Gastrocnemius medialis (tissue), 4 donors: Measurements from ENCODE around the gene SLC2A2. TPM values are rescaled to one million over a fixed set of nuclear protein-coding genes. Genes with fewer than 3 reads are reported as not detected.

ENCODE experiments used
- ATAC-seq, 2 donors: fragments of 150-250 bp; one replicate each; pipeline ENCODE4 v1.9.1; 2016
- DNase-seq, 2 donors: peaks; one replicate each; pipeline ENCODE4 v3.0.0-alpha.2; 2019
- H3K27ac ChIP-seq, 4 donors: fragments of 200-600 bp; sonication (generic); 1 replicate in 1 of 4; 2 replicates in 3 of 4; pipeline ENCODE4 v1.5.1; 2016 to 2018; ENCODE audit warnings: mild to moderate bottlenecking in 2 of 4, moderate library complexity in 1 of 4
- H3K27me3 ChIP-seq, 3 donors: fragments of 200-600 bp; sonication (generic) in 2 of 3; 1 replicate in 1 of 3; 2 replicates in 2 of 3; pipeline versions ENCODE4 v1.5.1 to v1.6.0; 2016 to 2019; ENCODE audit warnings: mild to moderate bottlenecking in 1 of 3, moderate library complexity in 1 of 3
- H3K36me3 ChIP-seq, 2 donors: fragments of 200-600 bp; sonication (generic) in 1 of 2; one replicate each; pipeline ENCODE4 v1.5.1; 2017 to 2018
- H3K4me1 ChIP-seq, 2 donors: fragments of 200-600 bp; sonication (generic) in 1 of 2; one replicate each; pipeline ENCODE4 v1.5.1; 2016 to 2017; ENCODE audit warnings: mild to moderate bottlenecking in 2 of 2
- H3K4me3 ChIP-seq, 4 donors: fragments of 200-600 bp; sonication (generic) in 3 of 4; 1 replicate in 1 of 4; 2 replicates in 3 of 4; pipeline ENCODE4 v1.5.1; 2016 to 2019; ENCODE audit warnings: mild to moderate bottlenecking in 2 of 4
- H3K9me3 ChIP-seq, 3 donors: fragments of 200-600 bp; sonication (generic) in 2 of 3; 1 replicate in 1 of 3; 2 replicates in 2 of 3; pipeline ENCODE4 v1.5.1; 2016 to 2019
- POLR2A ChIP-seq, 2 donors: fragments of 450-650 bp; IDR thresholded peaks; one replicate each; pipeline ENCODE4 v1.6.1; 2017; ENCODE audit warnings: antibody characterized with exemption in 2 of 2, mild to moderate bottlenecking in 2 of 2, moderate library complexity in 2 of 2
- in situ Hi-C, 4 donors: fragments of 200-750 bp; cut with MboI; loops; one replicate each; pipeline versions ENCODE4 v1.15.0 to v1.8.0; 2017; ENCODE audit warnings: low sequenced_read_pairs in 4 of 4
- intact Hi-C: fragments of 100-400 bp; cut with DNase I; formaldehyde crosslinking; loops from one replicate; pipeline ENCODE4 v1.15.1; 2023; ENCODE audit warnings: low total_unique reads
- total RNA-seq, 4 donors: library from RNA; depleted of rRNA; stranded (reverse); fragments of >200 nt; gene quantifications; one replicate each; pipeline versions ENCODE4 v1.1.0 to v1.2.3, GENCODE V29; 2016
- TF ChIP-seq, protein P1 (sequence below), 5 experiments: fragments of 450-650 bp in 3 of 5; fragments of 200-600 bp in 2 of 5; sonication (generic) in 2 of 5; IDR thresholded peaks in 4 of 5; conservative IDR thresholded peaks in 1 of 5; 1 replicate in 4 of 5; 2 replicates in 1 of 5; pipeline ENCODE4 v1.5.1; 2016 to 2019; ENCODE audit warnings: antibody characterized with exemption in 5 of 5, mild to moderate bottlenecking in 3 of 5, moderate library complexity in 3 of 5

SLC2A2 gene
- total RNA-seq, 4 donors from 2014 or later, result 0.26 to 0.51 TPM; not detected in 2

DNA sequence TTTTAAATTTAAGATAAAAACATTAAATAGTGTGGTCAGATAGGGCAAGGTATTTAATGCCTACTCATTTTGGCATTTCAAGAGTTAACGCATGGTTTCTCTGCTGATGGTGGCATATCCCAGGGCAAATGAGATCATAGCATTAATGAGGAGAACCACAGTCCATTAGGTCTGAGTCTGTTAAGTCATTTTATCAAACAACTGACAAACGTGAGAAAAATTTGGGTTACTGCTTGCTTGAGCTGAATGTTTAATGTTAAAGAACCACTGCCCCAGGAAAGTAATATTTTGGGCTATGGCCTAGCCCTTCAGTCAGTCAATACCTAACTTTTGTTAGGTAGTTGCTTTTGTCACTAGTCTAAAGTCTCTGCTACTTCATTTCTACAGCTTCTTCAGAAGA lies 37.9 kb upstream of the SLC2A2 start:
- no peak for ATAC-seq
- Histone ChIP-seq H3K36me3 (peaks cover 0 to 8% of the 10 kb centered on the region in 2 donors), H3K4me3 (no peak overlapping the region), H3K27me3 (no peaks in the 10 kb centered on the region), H3K27ac (no peak overlapping the region), H3K4me1 (no peaks in the 10 kb centered on the region), H3K9me3 (no peaks in the 10 kb centered on the region)
- TF ChIP-seq, protein P1, sequence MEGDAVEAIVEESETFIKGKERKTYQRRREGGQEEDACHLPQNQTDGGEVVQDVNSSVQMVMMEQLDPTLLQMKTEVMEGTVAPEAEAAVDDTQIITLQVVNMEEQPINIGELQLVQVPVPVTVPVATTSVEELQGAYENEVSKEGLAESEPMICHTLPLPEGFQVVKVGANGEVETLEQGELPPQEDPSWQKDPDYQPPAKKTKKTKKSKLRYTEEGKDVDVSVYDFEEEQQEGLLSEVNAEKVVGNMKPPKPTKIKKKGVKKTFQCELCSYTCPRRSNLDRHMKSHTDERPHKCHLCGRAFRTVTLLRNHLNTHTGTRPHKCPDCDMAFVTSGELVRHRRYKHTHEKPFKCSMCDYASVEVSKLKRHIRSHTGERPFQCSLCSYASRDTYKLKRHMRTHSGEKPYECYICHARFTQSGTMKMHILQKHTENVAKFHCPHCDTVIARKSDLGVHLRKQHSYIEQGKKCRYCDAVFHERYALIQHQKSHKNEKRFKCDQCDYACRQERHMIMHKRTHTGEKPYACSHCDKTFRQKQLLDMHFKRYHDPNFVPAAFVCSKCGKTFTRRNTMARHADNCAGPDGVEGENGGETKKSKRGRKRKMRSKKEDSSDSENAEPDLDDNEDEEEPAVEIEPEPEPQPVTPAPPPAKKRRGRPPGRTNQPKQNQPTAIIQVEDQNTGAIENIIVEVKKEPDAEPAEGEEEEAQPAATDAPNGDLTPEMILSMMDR (IDR thresholded peaks at IDR 0.05 in 4 of 5, conservative IDR thresholded peaks at IDR 0.05 in 1 of 5), result no peak
- TF ChIP-seq POLR2A (IDR thresholded peaks at IDR 0.05), result no peak
- DNase-seq, result no peak
- intact Hi-C loops, result no loop called here
- in situ Hi-C loops, result no loop called here

DNA sequence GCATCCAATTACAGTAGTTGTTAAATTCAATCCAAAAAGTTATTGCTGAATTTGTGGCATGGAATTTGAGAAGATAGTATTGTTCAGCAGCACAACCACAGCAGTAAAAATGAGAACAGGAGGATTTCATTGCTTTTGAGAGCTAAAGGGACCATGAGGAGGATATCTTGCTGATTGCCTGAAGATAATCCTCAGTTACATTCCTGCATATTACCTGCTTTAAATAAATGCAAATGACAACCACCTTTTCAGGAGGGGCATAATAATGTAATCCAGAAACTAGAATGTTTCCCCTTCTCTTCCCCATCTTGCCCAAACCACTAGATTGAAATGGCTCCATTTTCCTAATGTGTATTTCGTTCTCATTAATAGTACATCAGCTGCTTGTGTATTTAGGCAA lies 35.2 kb upstream of the SLC2A2 start:
- TF ChIP-seq, protein P1 (IDR thresholded peaks at IDR 0.05 in 4 of 5, conservative IDR thresholded peaks at IDR 0.05 in 1 of 5), result no peak
- no peak for TF ChIP-seq POLR2A (IDR thresholded peaks at IDR 0.05)
- ATAC-seq, result no peak
- intact Hi-C loops, result no loop called here
- in situ Hi-C loops, result no loop called here
- Histone ChIP-seq H3K36me3 (peaks cover 0 to 8% of the 10 kb centered on the region in 2 donors), H3K9me3 (no peaks in the 10 kb centered on the region), H3K4me3 (no peak overlapping the region), H3K27ac (no peak overlapping the region), H3K4me1 (no peaks in the 10 kb centered on the region), H3K27me3 (no peaks in the 10 kb centered on the region)
- DNase-seq, result no peak

DNA sequence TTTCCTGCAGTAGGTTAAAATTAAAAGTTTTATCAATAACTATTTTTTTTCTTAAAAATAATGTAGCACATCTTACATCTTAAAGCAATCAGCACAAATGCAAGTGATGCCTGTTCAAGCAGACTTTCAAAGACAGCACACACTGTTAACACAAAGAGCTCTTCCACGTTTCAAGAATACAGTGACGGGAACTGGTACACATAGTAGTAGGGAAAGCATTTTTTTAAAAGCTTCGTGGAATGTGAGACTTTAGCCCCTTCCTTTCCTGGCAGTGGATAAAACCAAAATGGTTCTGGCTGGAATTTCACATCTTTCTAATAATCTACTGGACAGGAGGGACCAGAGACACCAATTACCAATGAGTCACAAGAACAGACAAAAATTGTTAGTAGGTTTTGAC lies 33.5 kb upstream of the SLC2A2 start:
- TF ChIP-seq POLR2A (IDR thresholded peaks at IDR 0.05), result no peak
- TF ChIP-seq, protein P1 (IDR thresholded peaks at IDR 0.05 in 4 of 5, conservative IDR thresholded peaks at IDR 0.05 in 1 of 5), result no peak
- Histone ChIP-seq H3K4me3 (no peak overlapping the region), H3K36me3 (no peaks in the 10 kb centered on the region), H3K4me1 (no peaks in the 10 kb centered on the region), H3K9me3 (no peaks in the 10 kb centered on the region), H3K27me3 (no peaks in the 10 kb centered on the region), H3K27ac (no peak overlapping the region)
- intact Hi-C loops, result no loop called here
- DNase-seq, result no peak
- no peak for ATAC-seq
- in situ Hi-C loops, result no loop called here

DNA sequence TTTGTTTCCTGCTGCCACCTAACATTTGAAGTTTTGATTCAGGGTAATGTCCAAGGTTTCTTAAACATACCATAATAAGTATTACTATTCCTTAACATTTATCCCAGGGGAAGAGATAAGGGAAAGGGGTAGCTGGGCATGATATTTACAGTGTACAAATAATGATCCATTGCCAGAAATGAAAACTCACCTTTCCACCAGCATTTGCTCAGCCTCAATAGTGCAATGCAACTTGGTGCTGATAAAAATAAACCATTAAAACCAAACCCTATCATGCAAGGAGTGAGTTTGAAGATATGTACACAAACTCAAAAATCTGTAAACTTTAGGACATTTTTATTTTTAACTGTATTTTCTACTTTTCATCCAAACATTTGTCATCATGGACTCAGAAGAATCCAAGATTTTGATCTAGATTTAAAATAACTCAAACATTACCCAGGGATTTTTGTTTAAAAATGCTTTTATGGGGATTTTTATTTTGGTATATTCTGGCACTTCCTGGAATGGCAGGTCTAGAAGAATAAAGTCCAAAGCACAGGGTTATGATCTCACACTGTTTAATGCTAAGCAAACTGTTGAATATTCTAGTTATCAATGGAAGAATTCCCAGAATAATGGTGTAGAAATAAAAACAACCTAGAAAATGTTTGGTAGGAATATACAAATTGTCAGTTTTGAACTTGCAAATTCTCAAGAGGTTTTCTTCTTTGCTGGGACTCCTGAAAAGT lies 32.5 kb upstream of the SLC2A2 start:
- TF ChIP-seq POLR2A (IDR thresholded peaks at IDR 0.05), result no peak
- H3K27me3 ChIP-seq, result no peaks in the 10 kb centered on the region
- intact Hi-C loops (no loop called here), in situ Hi-C loops (no loop called here)
- no peak overlapping the region for H3K4me3 ChIP-seq
- no peaks in the 10 kb centered on the region for H3K9me3 ChIP-seq
- ATAC-seq (no peak), DNase-seq (no peak)
- H3K27ac ChIP-seq, result no peak overlapping the region
- H3K36me3 ChIP-seq, result no peaks in the 10 kb centered on the region
- no peaks in the 10 kb centered on the region for H3K4me1 ChIP-seq

DNA sequence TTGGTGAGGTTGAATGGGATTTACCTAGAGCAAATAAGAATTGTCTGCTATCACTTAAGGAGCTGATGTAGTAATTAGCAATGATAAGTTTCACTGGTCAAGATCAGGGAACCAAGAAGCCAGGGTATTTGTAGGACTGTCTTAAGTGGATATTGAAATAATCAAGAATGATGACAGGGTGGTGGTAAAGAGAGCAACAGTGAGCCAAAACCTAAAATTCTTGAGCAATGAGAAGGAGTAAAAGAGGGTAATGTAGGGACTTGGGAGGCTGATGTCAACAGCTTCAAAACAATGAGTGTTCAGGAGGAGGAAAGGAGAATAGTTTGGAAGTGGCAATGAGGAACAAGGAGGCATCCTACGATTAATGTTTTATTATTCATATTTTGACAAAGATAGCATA lies 31.5 kb upstream of the SLC2A2 start:
- no peak for ATAC-seq
- intact Hi-C loops, result no loop called here

More for the DNA sequence above, 31.5 kb upstream of the SLC2A2 start:
- Histone ChIP-seq H3K27ac (no peak overlapping the region), H3K9me3 (no peaks in the 10 kb centered on the region), H3K36me3 (no peaks in the 10 kb centered on the region), H3K27me3 (no peaks in the 10 kb centered on the region), H3K4me3 (no peak overlapping the region), H3K4me1 (no peaks in the 10 kb centered on the region)
- in situ Hi-C loops, result no loop called here
- no peak for TF ChIP-seq POLR2A (IDR thresholded peaks at IDR 0.05)
- TF ChIP-seq, protein P1 (IDR thresholded peaks at IDR 0.05 in 4 of 5, conservative IDR thresholded peaks at IDR 0.05 in 1 of 5), result no peak
- DNase-seq, result no peak
